PC-9 (cell line): ENCODE data around the gene PLIN1.

Source experiments
- EZH2 ChIP-seq: fragments of 200-600 bp; sonication (generic); IDR thresholded peaks from 2 replicates; pipeline ENCODE4 v1.8.0; 2017; ENCODE audit warnings: antibody characterized with exemption, low read depth
- TF ChIP-seq, protein P1 (sequence below): fragments of 200-600 bp; sonication (generic); conservative IDR thresholded peaks from 2 replicates; pipeline ENCODE4 v1.6.1; 2017; ENCODE audit warnings: mixed run types, antibody characterized with exemption, mild to moderate bottlenecking, moderate library complexity

GRCh38 chr15:89677381-89677780 is 1.8 kb downstream of the PLIN1 start:
- TF ChIP-seq, protein P1, sequence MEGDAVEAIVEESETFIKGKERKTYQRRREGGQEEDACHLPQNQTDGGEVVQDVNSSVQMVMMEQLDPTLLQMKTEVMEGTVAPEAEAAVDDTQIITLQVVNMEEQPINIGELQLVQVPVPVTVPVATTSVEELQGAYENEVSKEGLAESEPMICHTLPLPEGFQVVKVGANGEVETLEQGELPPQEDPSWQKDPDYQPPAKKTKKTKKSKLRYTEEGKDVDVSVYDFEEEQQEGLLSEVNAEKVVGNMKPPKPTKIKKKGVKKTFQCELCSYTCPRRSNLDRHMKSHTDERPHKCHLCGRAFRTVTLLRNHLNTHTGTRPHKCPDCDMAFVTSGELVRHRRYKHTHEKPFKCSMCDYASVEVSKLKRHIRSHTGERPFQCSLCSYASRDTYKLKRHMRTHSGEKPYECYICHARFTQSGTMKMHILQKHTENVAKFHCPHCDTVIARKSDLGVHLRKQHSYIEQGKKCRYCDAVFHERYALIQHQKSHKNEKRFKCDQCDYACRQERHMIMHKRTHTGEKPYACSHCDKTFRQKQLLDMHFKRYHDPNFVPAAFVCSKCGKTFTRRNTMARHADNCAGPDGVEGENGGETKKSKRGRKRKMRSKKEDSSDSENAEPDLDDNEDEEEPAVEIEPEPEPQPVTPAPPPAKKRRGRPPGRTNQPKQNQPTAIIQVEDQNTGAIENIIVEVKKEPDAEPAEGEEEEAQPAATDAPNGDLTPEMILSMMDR = no peak
- TF ChIP-seq EZH2 = no peak
